ENCODE results near the gene TCIRG1. TPM values are rescaled to one million over a fixed set of nuclear protein-coding genes. Genes with fewer than 3 reads are reported as not detected.

TCIRG1 gene
- total and polyA plus RNA-seq, 2 experiments from 2014 or later, result 19.4 to 55.8 TPM

DNA sequence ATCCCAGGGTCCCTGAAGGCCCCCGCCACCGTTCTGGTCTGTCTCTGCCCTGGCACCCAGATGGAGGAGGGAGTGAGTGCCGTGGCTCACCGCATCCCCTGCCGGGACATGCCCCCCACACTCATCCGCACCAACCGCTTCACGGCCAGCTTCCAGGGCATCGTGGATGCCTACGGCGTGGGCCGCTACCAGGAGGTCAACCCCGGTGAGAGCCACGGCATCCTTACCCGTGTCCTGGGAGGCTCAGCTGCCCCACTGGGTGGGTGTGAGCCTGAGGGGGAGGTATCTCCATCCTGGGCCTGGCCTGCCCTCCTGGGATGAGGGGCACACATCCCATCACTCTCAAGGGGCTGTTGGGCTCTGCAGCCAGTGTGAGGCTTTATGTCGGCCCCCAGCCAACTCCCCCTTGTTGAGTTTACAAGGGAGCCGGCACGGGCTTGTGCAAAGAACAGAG is 6.1 kb downstream of the TCIRG1 start:
- Histone ChIP-seq H3K9me3 (ENCODE audit: low read depth) (no peaks in the 10 kb centered on the region), H3K4me1 (ENCODE audit: low read depth) (peaks cover 8% of the 10 kb centered on the region), H3K36me3 (no peaks in the 10 kb centered on the region), H3K27ac (no peak overlapping the region), H3K4me3 (no peak overlapping the region), H3K27me3 (no peaks in the 10 kb centered on the region)
- TF ChIP-seq, protein P1, sequence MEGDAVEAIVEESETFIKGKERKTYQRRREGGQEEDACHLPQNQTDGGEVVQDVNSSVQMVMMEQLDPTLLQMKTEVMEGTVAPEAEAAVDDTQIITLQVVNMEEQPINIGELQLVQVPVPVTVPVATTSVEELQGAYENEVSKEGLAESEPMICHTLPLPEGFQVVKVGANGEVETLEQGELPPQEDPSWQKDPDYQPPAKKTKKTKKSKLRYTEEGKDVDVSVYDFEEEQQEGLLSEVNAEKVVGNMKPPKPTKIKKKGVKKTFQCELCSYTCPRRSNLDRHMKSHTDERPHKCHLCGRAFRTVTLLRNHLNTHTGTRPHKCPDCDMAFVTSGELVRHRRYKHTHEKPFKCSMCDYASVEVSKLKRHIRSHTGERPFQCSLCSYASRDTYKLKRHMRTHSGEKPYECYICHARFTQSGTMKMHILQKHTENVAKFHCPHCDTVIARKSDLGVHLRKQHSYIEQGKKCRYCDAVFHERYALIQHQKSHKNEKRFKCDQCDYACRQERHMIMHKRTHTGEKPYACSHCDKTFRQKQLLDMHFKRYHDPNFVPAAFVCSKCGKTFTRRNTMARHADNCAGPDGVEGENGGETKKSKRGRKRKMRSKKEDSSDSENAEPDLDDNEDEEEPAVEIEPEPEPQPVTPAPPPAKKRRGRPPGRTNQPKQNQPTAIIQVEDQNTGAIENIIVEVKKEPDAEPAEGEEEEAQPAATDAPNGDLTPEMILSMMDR (IDR thresholded peaks at IDR 0.05; ENCODE audit: low read depth, low read length), result no peak
- no peak for DNase-seq (ENCODE audit: low read depth in 1 of 2, low spot score in 1 of 2)

DNA sequence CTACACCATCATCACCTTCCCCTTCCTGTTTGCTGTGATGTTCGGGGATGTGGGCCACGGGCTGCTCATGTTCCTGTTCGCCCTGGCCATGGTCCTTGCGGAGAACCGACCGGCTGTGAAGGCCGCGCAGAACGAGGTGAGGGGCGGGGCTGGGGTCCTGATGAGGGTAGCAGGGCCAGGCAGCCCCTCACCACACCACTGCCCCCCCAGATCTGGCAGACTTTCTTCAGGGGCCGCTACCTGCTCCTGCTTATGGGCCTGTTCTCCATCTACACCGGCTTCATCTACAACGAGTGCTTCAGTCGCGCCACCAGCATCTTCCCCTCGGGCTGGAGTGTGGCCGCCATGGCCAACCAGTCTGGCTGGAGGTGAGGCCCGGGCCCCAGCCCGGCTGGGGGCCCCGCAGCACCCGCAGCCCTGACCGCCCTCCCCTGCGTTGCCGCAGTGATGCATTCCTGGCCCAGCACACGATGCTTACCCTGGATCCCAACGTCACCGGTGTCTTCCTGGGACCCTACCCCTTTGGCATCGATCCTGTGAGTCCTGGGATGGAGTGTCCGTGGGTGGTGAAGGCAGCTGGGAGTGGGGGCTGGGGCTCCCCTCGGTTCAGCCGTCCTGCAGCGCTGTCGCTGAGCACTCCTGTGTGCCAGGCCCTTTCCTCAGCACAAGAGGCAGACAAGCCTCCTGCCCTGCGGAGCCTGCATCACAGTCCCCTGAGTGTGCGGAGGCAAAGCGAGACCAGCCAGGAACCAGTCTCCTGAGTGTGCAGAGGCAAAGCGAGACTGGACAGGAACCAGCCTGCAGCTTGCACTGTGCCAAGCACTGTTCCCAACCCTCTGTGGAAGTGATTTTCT is 8.8 kb downstream of the TCIRG1 start:
- H3K27me3 ChIP-seq, result no peaks in the 10 kb centered on the region
- no peaks in the 10 kb centered on the region for H3K9me3 ChIP-seq (ENCODE audit: low read depth)
- TF ChIP-seq, protein P1 (IDR thresholded peaks at IDR 0.05; ENCODE audit: low read depth, low read length), result no peak
- no peaks in the 10 kb centered on the region for H3K36me3 ChIP-seq
- no peak overlapping the region for H3K4me3 ChIP-seq
- no peak for DNase-seq (ENCODE audit: low read depth in 1 of 2, low spot score in 1 of 2)
- H3K4me1 ChIP-seq (ENCODE audit: low read depth), result no peaks in the 10 kb centered on the region
- H3K27ac ChIP-seq, result no peak overlapping the region

DNA sequence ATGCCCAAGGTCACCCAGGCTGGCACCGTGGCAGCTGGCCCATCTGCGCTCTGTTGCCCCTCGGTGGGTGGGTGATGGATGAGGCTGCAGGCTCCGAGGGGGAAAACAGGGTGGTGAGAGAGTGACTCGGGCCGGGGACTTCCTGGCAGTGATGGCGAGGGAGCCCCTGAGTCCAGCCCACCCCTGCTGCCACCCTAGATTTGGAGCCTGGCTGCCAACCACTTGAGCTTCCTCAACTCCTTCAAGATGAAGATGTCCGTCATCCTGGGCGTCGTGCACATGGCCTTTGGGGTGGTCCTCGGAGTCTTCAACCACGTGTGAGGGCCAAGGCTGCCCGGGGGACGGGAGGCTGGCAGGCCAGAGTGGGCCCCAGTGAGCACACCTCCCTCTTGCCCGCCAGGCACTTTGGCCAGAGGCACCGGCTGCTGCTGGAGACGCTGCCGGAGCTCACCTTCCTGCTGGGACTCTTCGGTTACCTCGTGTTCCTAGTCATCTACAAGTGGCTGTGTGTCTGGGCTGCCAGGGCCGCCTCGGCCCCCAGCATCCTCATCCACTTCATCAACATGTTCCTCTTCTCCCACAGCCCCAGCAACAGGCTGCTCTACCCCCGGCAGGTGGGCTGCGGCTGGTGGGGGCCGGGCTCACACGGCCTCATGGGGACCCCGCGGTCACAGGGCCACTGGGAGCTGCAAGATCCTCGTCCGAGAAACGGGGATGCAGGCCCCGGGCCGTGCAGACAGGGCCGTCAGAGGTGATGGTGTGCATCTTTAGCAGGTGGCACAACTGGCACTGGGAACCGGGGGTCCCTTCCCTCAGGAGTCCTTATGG is 10.1 kb downstream of the TCIRG1 start:
- TF ChIP-seq, protein P1 (IDR thresholded peaks at IDR 0.05; ENCODE audit: low read depth, low read length), result no peak
- no peak for DNase-seq (ENCODE audit: low read depth in 1 of 2, low spot score in 1 of 2)
- H3K27ac ChIP-seq, result no peak overlapping the region
- H3K36me3 ChIP-seq, result peaks cover 7% of the 10 kb centered on the region
- H3K27me3 ChIP-seq, result no peaks in the 10 kb centered on the region
- H3K4me3 ChIP-seq, result no peak overlapping the region
- H3K4me1 ChIP-seq (ENCODE audit: low read depth), result no peaks in the 10 kb centered on the region
- no peaks in the 10 kb centered on the region for H3K9me3 ChIP-seq (ENCODE audit: low read depth)

GRCh38 chr11:68049509-68050370 is 10.9 kb downstream of the TCIRG1 start:
- no peaks in the 10 kb centered on the region for H3K27me3 ChIP-seq
- no peak overlapping the region for H3K4me3 ChIP-seq
- H3K27ac ChIP-seq, result no peak overlapping the region
- peaks cover 7% of the 10 kb centered on the region for H3K36me3 ChIP-seq
- TF ChIP-seq, protein P1 (IDR thresholded peaks at IDR 0.05; ENCODE audit: low read depth, low read length), result no peak
- no peaks in the 10 kb centered on the region for H3K4me1 ChIP-seq (ENCODE audit: low read depth)
- no peaks in the 10 kb centered on the region for H3K9me3 ChIP-seq (ENCODE audit: low read depth)
- DNase-seq (ENCODE audit: low read depth in 1 of 2, low spot score in 1 of 2), result no peak

- TF ChIP-seq, protein P1 (IDR thresholded peaks at IDR 0.05; ENCODE audit: low read depth, low read length), result no peak
- no peaks in the 10 kb centered on the region for H3K4me1 ChIP-seq (ENCODE audit: low read depth)
- H3K9me3 ChIP-seq (ENCODE audit: low read depth), result no peaks in the 10 kb centered on the region
- no peaks in the 10 kb centered on the region for H3K27me3 ChIP-seq
- no peak for DNase-seq (ENCODE audit: low read depth in 1 of 2, low spot score in 1 of 2)
- H3K36me3 ChIP-seq, result peaks cover 7% of the 10 kb centered on the region
- no peak overlapping the region for H3K27ac ChIP-seq
- H3K4me3 ChIP-seq, result no peak overlapping the region
Observed at GRCh38 chr11:68050371-68050841, 11.6 kb downstream of the TCIRG1 start.
